Gastroesophageal sphincter (tissue), 4 donors: ENCODE results near the gene MACROD1. TPM values are rescaled to one million over a fixed set of nuclear protein-coding genes. Genes with fewer than 3 reads are reported as not detected.
A peak's percentile ranks its signal among the peaks of the same experiment; 100 is the strongest.

Experiments used
- ATAC-seq: fragments of 150-250 bp; one replicate; pipeline ENCODE4 v1.9.1; 2016; ENCODE audit warnings: mild to moderate bottlenecking, moderate library complexity
- H3K27ac ChIP-seq, 4 donors: fragments of 200-600 bp; sonication (generic) in 3 of 4; 1 replicate in 3 of 4; 2 replicates in 1 of 4; pipeline ENCODE4 v1.5.1; 2016 to 2019
- H3K27me3 ChIP-seq: fragments of 200-600 bp; sonication (generic); one replicate; pipeline ENCODE4 v1.5.1; 2019
- H3K36me3 ChIP-seq, 2 donors: fragments of 200-600 bp; sonication (generic); one replicate each; pipeline ENCODE4 v1.5.1; 2019; ENCODE audit warnings: control low read depth in 1 of 2
- H3K4me1 ChIP-seq, 3 donors: fragments of 200-600 bp; sonication (generic); 1 replicate in 2 of 3; 2 replicates in 1 of 3; pipeline ENCODE4 v1.5.1; 2016 to 2019; ENCODE audit warnings: control low read depth in 2 of 3
- H3K4me3 ChIP-seq, 2 donors: fragments of 200-600 bp; sonication (generic); one replicate each; pipeline ENCODE4 v1.5.1; 2019; ENCODE audit warnings: mild to moderate bottlenecking in 1 of 2, moderate library complexity in 1 of 2
- H3K9me3 ChIP-seq, 3 donors: fragments of 200-600 bp; sonication (generic); one replicate each; pipeline ENCODE4 v1.5.1; 2017 to 2019; ENCODE audit warnings: control low read depth in 2 of 3
- EP300 ChIP-seq: sonication (generic); formaldehyde crosslinking; IDR thresholded peaks from one replicate; pipeline ENCODE4 v1.6.1; 2017; ENCODE audit warnings: antibody characterized with exemption, mild to moderate bottlenecking
- POLR2A ChIP-seq, 2 donors: fragments of 450-650 bp; IDR thresholded peaks; one replicate each; pipeline ENCODE4 v1.6.1; 2017; ENCODE audit warnings: antibody characterized with exemption in 2 of 2, mild to moderate bottlenecking in 2 of 2, moderate library complexity in 1 of 2
- POLR2AphosphoS5 ChIP-seq: sonication (generic); formaldehyde crosslinking; IDR thresholded peaks from one replicate; pipeline ENCODE4 v1.6.1; 2017; ENCODE audit warnings: antibody characterized with exemption
- WGBS, 2 donors: methylation state at CpG; one replicate each; pipeline ENCODE4 v1.1.5; 2018; ENCODE audit warnings: low coverage in 1 of 2; 5-methylcytosine and 5-hydroxymethylcytosine counted together
- total RNA-seq, 4 donors: library from RNA; depleted of rRNA; stranded (reverse); fragments of >200 nt; gene quantifications; one replicate each; pipeline ENCODE4 v1.1.0, GENCODE V29; 2016
- TF ChIP-seq, protein P1 (sequence below), 4 experiments: fragments of 200-600 bp in 2 of 4; fragments of 450-650 bp in 2 of 4; sonication (generic) in 1 of 4; IDR thresholded peaks; one replicate each; pipeline ENCODE4 v1.5.1; 2017 to 2019; ENCODE audit warnings: antibody characterized with exemption in 4 of 4, mild to moderate bottlenecking in 2 of 4, moderate library complexity in 2 of 4

The MACROD1 gene
- total RNA-seq, 4 donors from 2014 or later, result 26.9 to 56.2 (median 30.4) TPM

DNA sequence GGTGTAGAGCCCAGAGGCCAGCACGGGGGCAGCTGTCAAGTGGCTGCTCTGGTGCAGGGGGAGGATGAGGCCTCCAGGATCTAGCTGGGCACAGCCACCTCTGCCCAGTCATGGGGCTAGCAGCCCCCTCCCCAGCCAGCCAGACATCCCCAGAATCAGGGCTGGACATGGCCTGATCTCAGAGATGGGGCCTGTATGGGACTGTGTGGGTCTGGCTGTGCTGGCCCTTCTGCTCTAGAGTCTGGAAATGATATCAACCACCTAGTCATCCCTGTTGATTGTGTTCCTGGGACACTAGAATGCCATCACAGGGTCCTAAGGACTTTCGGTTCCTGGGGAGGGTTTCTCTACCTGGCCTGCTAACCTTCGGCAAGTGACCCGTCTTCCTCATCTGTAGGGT, 127.4 kb downstream of the MACROD1 start:
- WGBS, 2 donors, result 100% methylated on average over 3 of the region's 4 CpGs; no CpG with 5 or more reads in 1 of the 2 donors
- H3K9me3 ChIP-seq, result no peaks in the 10 kb centered on the region
- peaks cover 32% of the 10 kb centered on the region for H3K27me3 ChIP-seq
- ATAC-seq, result no peak
- peak overlapping the region in 1 of 4 donors; percentile 79 for H3K27ac ChIP-seq
- TF ChIP-seq POLR2AphosphoS5 (no peak), EP300 (no peak), POLR2A (IDR thresholded peaks at IDR 0.05) (no peak)
- TF ChIP-seq, protein P1, sequence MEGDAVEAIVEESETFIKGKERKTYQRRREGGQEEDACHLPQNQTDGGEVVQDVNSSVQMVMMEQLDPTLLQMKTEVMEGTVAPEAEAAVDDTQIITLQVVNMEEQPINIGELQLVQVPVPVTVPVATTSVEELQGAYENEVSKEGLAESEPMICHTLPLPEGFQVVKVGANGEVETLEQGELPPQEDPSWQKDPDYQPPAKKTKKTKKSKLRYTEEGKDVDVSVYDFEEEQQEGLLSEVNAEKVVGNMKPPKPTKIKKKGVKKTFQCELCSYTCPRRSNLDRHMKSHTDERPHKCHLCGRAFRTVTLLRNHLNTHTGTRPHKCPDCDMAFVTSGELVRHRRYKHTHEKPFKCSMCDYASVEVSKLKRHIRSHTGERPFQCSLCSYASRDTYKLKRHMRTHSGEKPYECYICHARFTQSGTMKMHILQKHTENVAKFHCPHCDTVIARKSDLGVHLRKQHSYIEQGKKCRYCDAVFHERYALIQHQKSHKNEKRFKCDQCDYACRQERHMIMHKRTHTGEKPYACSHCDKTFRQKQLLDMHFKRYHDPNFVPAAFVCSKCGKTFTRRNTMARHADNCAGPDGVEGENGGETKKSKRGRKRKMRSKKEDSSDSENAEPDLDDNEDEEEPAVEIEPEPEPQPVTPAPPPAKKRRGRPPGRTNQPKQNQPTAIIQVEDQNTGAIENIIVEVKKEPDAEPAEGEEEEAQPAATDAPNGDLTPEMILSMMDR (IDR thresholded peaks at IDR 0.05), result no peak
- no peaks in the 10 kb centered on the region for H3K36me3 ChIP-seq
- H3K4me1 ChIP-seq, result peaks cover 0 to 33% (median 9%) of the 10 kb centered on the region in 3 donors
- no peak overlapping the region for H3K4me3 ChIP-seq

DNA sequence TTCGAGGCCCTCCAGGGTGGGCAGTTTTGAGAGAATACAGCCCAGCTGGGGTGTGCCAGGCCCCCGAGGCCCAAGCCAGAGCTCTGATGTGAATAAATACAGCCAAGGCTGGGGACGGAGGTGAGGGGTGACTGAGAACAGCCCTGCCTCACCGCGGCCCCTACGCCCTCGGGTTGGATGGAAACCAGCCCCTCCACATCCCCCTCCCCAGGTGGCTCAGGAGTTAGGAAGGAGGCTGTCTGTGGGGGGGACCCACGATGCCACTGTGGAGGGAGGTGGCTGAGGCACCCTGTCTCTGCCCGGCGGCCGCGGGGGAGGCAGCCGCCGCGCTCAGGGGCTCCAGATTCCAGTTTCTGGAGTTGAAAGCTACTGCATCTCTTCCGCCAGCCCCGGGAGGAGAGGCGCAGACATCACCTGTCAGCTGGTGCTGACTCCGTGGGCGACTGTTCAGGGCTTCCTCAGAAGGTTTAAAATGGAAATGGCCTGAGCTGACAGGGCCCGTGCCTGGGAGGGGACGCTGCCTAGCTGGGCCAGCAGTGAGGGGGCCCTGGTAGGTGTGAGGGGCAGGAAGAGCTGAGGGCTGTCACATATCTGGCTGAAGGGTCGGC, 128.8 kb downstream of the MACROD1 start:
- H3K4me3 ChIP-seq, result peak overlapping the region in 1 of 2 donors; percentile 61
- H3K9me3 ChIP-seq, result no peaks in the 10 kb centered on the region
- peaks cover 39% of the 10 kb centered on the region for H3K27me3 ChIP-seq
- WGBS, 2 donors, result no CpG with 5 or more reads among the region's 23 CpGs
- ATAC-seq, result no peak
- peaks cover 0 to 33% (median 9%) of the 10 kb centered on the region in 3 donors for H3K4me1 ChIP-seq
- TF ChIP-seq, protein P1 (IDR thresholded peaks at IDR 0.05), result no peak
- TF ChIP-seq POLR2AphosphoS5 (no peak), EP300 (no peak), POLR2A (IDR thresholded peaks at IDR 0.05) (no peak)
- no peaks in the 10 kb centered on the region for H3K36me3 ChIP-seq
- H3K27ac ChIP-seq, result peak overlapping the region in 3 of 4 donors; percentile 46 to 79 (median 65)

DNA sequence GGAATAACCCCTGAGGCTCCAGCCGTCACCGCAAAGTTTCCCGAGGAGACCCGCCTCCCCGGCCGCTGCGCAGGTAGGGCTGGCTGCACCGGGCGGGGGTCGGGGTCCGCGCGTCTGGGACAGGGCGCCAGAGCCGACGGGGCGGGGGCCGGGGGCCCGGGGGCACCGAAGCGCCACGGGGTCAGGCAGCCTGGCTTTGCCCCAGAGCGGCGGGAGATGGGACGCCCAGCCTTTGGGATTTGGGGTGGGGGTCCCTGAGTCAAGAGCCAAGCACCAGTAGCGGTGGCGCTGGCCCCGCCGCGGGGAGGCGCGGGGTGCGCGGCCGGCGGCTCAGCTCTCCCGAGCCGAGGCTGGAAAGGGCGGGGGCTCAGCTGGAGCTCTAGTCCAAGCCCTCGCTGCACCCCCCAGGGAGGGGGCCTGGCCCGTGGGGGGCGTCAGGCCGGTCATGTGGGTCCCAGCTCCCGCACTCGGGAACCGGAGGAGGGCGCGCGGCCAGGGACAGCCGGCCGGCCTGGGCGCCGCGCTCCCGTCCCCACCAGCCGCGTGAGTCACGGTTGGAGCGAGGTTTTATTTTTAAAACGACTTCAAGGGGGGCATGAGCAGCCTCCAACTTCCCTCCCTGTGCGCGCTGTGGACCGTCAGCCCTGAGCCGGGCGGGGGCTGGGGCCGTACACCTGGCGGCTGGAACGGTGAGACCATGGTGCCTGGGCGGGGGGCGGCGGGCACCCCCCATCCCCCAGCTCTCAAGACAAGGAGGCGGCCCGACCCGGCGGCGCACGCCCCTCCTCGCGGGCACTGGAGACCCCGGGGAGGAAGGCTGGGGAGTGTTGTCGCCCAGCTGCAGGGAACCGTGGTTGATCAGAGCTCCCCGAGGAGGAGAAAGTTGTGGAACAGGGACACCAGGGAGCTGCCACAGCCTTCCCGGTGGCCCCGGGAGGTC, 129.6 kb downstream of the MACROD1 start:
- Histone ChIP-seq H3K4me1 (peaks cover 0 to 31% (median 9%) of the 10 kb centered on the region in 3 donors), H3K27me3 (peaks cover 39% of the 10 kb centered on the region), H3K4me3 (peak overlapping the region; percentile 23 to 61), H3K9me3 (no peaks in the 10 kb centered on the region), H3K27ac (peak overlapping the region in 3 of 4 donors; percentile 46 to 79 (median 65)), H3K36me3 (no peaks in the 10 kb centered on the region)
- ATAC-seq, result peak; percentile 50
- no CpG with 5 or more reads among the region's 85 CpGs for WGBS, 2 donors
- TF ChIP-seq EP300, result no peak
- no peak for TF ChIP-seq POLR2A (IDR thresholded peaks at IDR 0.05)
- no peak for TF ChIP-seq POLR2AphosphoS5
- TF ChIP-seq, protein P1 (IDR thresholded peaks at IDR 0.05), result no peak

DNA sequence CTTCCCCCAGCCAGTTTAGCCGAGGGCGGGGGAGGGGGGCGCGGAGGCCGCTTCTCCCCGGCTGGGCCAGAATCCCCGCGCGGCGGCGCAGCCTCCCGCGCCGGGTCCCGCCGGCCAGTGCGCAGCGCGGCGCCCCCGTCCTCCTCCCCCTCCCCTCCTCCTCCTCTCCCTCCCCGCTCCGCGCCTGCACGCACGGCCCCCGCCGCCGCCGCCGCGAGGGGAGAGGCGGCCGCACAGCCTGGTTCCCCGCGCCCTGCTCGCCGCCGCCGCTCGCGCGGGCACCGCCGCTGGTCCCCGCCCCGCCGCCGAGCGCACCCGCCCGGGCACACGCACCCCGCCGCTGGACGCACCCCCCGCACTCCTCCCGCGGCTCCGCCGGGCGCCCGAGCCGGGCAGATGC, 130.3 kb downstream of the MACROD1 start, which contains the start of gene FLRT1:
Gene FLRT1, plus strand, starts transcription at position 356 of the 400 bp plus-strand sequence. CDS start 80,337 bp downstream, outside the sequence.
- ATAC-seq, result peak; percentile 10
- no CpG with 5 or more reads among the region's 64 CpGs for WGBS, 2 donors
- Histone ChIP-seq H3K36me3 (no peaks in the 10 kb centered on the region), H3K9me3 (no peaks in the 10 kb centered on the region), H3K27me3 (peaks cover 39% of the 10 kb centered on the region), H3K4me1 (peaks cover 0 to 28% (median 9%) of the 10 kb centered on the region in 3 donors), H3K27ac (peak within 1 kb of the TSS in 3 of 4 donors; percentile 46 to 79 (median 65)), H3K4me3 (peak within 1 kb of the TSS; percentile 23 to 61)
- TF ChIP-seq POLR2AphosphoS5 (no peak), EP300 (no peak), POLR2A (IDR thresholded peaks at IDR 0.05) (no peak)
- TF ChIP-seq, protein P1 (IDR thresholded peaks at IDR 0.05), result no peak
